ENCODE data around the gene UTP15.
A peak's percentile ranks its signal among the peaks of the same experiment; 100 is the strongest.

Gene UTP15

DNA sequence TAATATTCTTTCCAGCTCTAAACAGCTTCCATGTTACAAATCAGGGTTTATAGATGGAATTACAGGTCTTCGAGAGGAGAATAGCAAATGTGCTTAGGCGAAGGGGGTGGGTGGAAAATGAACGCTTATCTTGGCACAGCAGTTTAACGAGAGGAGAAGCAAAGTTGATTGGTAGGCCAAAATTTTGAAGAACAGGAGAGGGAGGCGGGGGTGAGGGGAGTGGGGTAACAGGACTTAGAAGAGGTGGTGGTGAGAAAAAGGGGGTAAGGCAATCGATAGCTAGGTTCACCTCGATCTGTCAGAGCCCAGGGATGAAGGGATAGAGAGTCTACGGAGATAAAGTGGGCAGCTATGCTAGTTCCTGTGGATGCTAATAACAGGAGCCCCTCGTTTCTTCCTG, 868 bp upstream of the UTP15 start:
- no peak for DNase-seq (ENCODE audit: low read depth)

DNA sequence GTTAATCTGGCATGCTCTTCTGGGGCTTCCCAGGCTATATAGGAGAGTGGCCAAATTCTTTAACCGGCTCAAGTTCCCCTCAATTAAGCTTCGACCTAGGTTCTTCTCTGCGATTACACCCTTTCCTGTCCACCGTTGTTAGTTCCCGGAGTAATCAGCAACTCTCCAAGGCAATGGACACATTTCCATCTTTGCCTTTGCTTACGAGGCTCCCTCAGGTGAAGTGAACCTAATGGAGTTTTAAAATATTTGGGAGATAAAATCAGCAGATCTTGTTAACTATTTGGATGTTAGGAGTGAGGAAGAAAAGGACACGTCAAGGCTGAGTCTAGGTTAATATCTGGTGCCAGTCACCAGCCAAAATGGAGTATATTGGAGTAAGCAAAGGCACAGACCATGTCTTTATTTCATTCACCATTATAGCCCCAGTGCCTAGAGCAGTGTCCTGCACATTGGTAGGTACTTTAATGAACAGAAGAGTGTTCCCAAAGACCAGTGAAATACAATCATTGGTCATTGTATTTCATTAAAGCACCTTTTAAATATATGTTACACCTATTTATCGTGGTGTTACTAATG, 515 bp downstream of the UTP15 start:
- DNase-seq (ENCODE audit: low read depth), result no peak

DNA sequence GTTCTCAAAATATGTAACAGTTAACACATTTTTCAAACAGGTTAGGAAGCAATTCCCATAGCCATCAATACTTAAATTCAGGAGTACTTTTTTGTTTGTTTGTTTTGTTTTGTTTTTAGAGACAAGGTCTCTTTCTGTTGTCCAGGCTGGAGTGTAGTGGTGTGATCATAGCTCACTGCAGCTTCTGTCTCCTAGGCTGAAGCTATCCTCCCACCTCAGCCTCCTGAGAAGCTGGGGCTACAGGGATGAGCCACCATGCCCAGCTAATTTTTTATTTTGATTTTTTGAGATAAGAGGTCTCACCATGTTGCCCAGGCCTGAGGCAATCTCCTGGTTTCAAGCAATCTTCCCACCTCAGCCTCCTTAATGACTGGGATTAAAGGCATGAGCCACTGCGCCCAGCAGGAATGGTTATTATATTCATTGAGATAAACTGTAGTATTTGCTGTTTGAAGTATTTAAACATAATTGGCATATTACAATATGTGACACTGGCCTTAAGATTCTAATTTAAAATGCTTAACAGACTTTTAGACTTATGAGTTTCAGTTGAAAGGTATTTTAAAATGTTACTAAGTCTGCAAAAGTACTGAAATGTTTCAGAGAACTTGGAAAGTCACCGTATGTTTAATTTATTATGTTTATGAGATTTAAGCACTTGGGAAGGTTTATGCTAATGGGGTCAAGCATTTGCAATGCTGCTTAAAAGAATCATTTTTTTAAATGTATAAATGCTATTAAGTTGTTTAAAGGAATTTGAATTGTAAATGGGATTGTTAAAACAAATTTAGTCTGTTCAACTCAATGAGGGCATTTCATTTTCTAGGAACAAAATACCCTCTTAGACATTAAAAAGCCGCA, 17.0 kb downstream of the UTP15 start:
- no peak for DNase-seq (ENCODE audit: low read depth)

DNA sequence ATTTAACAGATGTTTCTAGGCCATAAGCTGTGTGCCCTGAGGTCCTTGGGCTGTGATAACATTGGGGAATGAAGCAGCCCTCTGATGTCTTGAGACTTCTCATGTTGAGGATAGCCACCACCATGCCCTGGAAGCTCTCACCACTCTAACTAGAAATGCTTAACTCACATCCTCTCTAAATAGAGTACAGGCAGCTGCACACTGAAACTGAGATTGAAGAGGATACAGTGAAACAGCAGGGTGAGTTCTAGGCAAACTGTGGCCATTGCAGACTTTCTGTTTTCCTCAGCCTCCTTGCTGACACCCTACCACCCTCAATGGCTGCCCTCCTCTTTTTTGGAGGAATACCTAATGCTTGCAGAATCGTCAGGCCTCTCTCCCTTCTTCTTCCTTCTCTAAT, 22.4 kb downstream of the UTP15 start:
- DNase-seq (ENCODE audit: low read depth), result no peak

DNA sequence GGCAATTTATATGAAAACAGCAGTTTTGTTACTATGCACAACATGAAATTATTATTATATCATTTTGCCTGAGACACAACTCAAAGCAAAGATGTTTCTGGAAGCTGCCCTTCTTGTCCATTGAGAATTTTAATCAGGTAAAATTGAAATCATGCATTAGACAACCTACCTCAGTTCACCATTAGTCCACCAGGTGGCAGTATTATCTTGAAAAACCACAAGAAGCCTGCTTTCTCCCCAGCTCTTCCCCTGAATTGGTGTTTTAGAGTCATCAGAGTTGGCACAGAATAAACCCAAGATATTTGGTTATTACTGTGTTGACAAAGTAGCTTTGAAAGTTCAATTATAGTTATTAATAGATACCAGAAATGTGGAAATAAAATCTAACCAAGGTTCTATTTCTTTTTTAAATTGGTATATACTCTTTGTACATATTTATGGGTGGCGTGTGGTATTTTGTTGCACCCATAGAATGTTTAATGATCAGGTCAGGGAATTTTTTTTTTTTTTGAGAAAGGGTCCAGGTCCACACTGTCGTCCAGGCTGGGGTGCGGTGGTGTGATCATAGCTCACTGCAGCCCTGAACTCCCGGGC, 25.7 kb downstream of the UTP15 start:
- peak; percentile 81 for DNase-seq (ENCODE audit: low read depth)

DNA sequence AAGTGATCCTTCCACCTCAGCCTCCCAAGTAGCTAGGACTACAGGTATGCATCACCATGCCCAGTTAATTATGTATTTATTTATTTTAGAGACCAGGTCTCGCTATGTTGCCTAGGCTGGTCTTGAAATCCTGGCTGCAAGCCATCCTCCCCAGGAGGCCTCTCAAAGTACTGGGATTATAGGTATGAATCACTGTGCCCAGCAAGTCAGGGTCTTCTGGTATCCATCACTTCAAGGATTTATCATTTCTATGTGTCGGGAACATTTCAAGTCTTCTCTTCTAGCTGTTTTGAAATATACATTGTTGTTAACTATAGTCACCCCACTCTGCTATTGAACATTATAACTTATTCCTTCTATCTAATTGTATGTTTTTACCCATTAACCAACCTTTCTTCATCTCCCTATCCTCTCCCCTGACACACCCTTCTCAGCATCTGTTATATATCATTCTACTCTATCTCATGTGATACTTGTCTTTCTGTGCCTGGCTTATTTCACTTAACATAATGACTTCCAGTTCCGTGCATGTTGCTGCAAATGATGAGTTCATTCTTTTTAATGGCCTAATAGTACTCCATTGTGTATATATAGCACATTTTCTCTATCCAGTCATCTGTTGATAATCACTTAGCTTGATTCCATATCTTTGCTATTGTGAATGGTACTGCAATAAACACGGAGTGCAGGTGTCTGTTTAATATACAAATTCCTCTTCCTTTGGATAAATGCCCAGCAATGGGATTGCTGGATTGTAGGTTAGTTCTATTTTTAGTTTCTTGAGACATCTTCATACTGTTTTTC, 26.4 kb downstream of the UTP15 start:
- no peak for DNase-seq (ENCODE audit: low read depth)

DNA sequence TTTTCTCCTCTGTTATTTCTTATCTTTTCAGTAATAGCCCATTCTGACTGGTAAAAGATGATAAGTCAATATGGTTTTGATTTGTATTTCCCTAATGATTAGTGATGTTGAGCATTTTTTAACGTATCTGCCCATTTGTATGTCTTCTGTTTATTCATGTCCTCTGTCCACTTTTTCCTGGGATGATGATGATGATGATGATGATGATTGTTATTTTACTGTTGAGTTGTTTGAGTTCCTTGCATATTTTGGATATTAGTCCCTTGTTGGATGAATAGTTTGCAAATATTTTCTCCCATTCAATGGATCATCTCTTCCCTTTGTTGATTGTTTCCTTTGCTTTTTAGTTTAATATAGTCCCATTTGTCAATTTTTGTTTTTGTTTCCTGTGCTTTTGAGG, 27.0 kb downstream of the UTP15 start:
- peak; percentile 23 for DNase-seq (ENCODE audit: low read depth)

DNA sequence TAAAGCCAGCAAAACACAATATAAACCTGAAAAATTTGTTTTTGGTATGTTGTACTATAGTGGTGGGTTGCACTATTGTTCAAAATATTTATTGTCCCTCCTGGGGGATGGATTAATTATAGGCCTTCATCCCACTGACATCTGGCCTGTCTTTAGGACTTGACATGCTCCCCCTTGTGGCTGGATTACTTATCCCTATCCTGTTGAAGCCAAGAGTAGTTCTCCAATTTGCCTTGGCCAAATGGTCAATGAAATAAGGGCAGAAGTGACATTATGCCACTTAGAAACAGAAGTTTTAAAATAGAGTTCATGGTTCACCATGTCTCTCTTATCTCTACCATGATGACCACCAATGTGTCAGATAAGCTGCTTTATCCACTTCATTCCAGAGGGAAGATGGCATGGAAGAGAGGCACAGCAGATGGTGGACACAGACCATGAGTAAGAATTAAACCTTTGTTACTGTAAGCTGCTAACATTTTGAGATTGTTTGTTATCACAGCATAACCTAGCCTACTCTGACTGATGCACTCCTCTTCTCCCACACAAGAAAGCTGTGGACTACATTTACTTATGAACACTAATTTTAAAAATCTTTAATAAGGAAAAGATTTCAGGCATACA, 31.3 kb downstream of the UTP15 start:
- DNase-seq (ENCODE audit: low read depth), result no peak

DNA sequence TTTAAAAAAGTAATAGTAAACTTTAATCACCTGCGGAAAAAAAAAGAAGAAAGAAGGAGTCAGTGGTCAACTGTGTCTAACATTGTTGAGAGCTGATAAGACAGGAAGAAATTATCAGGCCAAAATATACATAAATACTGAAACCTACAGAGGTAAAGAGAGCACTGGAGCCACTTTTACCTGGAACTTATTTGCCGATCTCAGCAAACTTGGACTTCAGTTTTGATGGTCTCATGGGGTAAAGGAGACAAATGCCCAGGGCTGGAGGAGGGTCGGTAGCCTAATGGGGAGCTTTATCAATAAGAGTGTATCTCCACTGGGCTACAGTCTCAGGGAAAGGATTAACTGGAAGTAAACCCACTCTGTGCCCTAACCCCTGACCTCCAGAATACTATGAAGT, 33.8 kb downstream of the UTP15 start:
- DNase-seq (ENCODE audit: low read depth), result no peak

DNA sequence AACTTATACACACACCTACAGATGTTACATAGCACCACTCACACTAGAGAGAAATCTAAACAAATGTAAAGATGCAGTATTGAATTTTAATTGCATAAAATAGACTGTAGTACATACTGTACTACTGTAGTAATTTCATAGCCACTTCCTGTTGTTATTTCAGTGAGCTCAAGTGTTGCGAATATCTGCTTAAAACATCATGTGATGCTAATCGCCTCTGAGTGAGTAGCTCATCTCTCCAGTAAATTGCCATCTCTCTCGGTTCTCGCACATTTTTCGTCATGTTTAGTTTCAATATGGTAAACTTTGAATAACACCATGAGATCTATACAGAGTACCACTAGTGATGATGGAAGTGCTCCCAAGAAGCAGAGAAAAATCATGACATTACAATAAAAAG, 38.5 kb downstream of the UTP15 start:
- no peak for DNase-seq (ENCODE audit: low read depth)

DNA sequence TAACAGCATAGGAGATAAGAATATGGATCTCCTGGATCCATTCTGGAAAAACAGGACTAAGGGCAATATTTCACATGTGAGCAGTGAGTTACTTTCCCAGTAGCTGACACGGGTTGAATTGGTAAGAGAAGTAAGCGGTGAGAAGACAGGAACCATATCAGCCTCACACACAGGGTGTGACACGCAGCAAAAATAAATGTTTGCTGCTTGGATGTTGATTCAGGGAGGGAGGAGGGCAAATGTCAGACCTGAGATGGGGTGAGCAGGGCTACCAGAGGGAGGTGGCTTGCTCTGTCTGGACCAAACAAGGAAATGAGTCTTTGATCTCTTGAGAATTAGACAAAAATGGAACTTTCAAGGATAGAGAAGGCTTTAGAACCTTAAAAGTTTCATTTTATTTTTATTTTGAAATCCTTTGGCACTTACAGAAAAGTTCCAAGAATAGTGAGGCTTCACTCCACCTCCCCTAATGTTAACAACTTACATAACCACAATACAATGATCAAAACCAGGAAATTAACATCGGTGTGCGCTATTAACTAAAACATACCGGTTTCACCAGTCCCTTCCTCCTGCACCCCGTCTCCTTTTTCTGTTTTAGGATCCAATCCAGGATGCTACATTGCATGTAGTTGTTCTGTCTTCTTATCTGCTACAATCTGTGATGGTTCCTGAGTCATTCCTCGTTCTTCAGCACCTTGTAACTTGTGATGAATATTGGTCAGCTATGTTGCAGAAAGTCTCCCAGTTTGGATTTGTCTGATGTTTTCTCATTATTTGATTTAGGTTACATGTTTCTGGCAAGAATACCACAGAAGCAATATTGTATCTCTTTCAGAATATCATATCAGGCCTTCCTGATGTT, 39.9 kb downstream of the UTP15 start:
- DNase-seq (ENCODE audit: low read depth), result no peak

DNA sequence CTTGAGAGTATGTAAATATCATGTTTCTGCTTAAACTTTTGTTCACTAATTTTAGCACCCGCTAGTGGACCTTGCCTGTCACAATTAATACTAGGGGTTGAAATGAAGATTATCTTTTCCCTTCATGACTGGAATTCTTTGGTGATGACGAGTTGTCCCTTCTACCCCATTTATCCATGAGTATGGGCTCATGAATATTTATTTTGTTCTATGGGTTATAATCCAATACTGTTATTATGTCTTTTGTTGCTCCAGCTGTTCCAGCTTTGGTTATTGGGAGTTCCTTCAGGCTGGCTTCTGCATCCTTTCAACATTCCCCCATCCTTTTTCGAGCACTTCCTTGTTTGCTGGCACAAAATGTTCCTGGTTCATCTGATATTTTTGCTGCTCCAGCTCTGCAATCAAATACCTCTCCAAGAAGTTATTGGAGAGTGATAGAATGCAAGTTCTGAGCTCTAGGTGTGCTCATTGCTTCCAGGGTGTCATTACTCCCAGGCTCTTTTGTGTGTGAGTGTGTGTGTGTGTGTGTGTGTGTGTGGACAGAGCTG, 40.7 kb downstream of the UTP15 start:
- DNase-seq (ENCODE audit: low read depth), result no peak

DNA sequence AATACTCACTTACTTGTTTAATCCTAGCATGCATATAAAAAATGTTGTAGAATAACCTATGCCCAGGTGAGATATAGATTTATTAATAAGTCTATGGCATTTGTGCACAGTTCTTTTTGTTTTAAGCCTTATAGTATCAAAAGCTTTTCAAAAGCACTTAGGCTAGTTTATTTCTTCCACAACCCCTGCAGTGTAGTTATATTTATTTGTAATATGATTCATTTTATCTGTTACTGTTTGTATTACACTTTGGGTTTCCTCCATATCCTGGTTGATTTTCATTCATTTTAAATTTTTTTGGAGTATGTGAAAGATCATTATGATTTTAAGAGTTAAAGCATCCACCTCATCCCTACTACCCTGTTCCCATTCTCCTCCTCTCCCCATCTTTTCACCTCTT, 41.7 kb downstream of the UTP15 start:
- no peak for DNase-seq (ENCODE audit: low read depth)

DNA sequence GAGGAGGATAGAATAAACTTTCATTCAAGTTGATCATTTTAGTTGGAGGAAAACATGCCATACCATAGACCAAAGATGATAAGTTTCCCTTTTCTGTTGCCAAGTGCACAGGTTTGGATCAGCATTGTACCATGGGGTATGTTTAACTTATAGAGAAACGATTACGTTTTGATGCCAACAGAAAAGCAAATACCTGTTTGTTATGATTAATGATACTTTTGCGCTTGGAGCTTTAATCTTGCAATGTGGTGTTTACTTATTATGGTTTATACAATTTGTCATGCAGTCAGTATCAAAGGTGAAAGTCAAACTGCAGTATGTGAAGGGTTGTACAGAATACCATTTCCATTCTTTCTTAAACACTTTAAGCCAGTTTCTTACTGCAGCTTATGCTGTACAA, 47.3 kb downstream of the UTP15 start:
- no peak for DNase-seq (ENCODE audit: low read depth)

DNA sequence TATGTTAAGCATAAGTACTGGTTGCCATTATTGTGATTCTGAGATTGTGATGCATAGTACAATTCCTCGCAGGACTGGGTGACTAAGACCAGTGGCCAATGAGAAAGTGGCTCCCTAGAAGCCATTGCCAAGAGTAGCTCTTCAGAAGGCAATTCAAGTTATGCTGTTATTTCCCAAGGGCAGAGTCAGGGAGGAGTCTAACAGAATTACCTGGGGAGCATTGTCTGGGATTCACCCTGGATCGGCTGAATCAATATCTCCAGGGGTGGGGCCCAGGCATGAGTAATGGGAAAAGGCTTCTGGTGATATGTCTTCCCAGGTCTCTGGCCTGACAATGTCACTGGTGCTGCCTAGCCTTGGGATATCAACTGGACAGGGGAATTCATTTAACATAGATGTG, 49.5 kb downstream of the UTP15 start:
- no peak for DNase-seq (ENCODE audit: low read depth)

DNA sequence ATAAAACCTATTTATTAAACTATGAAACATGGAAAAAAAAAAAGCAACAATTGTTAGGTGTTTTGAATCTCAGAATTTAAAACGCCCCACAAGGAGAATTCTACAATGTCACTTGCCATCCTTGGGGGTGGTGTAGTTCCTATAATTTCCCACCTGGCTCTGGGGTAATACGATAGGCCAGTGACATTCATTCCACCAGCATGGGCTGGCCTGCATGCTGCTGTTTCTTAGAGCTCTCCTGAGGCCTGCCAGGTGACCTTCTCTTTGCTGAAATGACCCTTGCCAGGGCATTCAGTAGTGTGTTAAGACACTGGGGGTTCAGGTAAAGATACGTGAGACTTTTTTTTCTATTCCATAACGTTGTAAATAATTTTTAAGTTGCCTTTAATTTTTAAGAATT, 50.4 kb downstream of the UTP15 start:
- DNase-seq (ENCODE audit: low read depth), result no peak

DNA sequence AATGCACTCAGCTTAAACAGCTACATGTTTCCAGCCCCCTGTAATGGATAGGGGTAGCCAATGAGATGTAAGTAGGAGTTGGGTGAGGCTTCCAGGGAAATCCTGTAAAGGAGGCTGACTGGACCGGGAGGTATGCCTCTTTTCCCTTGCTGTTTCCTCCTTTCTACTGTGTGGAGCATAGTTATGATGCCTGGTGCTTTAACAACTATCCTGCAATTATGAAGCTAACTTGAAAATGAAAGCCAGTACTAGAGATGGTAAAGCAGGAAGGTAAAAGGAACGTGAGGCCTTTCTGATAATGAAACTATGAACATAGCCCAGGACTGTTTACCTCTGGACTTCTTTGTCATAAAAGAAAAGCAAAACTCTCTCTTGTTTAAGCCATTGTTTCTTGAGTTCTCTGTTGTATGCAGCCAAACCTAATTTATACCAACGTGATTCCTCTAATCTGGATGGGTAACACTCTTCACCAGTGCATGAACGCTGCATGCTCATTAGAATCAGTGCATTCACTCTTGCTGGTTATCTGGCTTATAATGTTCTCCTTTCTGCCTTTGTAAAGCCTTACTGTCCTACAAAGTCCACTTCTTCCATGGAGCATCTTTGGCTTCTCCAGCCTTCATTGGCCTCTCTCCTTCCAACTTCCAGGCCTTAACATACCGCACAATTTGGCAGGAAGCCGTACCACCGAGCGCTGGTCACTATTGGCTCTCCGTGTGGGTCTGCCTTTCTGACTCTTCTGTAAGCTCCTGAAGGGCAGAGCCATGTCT, 52.2 kb downstream of the UTP15 start:
- no peak for DNase-seq (ENCODE audit: low read depth)

DNA sequence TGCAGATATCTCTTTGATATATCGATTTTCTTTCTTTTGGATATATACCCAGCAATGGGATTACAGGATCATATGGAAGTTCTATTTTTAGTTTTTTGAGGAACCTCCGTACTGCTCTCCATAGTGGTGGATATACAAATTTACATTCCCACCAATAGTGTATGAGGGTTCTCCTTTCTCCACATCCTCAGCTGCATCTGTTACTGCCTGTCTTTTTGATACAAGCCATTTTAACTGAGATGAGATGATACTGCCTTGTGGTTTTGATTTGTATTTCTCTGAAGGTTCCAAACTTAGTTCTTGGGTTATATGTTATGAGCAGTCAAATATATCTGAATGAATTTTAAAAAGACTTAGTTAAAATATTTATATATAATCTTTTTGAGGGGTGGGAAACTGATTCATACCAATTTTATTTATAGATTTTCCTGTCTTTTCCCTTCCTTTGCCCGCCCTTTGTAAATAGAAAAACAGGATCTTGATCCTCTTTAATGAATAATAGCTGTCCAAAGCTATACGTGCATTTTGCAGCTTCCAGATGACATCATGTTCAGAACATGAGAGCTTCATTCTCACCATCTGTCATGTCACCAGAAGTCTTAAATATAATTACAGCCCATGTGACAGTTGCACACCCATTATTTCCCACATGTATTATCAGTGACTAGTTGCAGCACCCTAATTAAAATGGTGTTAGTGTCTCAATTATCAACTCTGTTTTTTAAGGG, 54.2 kb downstream of the UTP15 start:
- DNase-seq (ENCODE audit: low read depth), result no peak

DNA sequence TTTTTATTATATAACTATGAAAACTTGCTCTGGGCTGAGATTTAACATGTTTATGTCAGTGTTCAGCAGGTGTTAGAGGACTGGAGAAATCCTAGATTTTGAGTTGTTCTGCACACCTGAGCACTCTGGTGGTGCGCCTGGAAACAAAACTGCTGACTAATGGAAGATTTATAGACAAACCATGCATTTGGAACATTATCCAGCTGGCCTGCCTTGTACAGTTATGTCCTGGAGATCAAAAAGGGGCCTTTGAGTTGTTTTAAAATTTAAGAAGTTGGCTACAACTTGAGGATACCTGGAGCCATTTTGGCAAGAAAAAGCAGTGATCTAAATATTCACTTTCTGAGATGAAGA, 54.8 kb downstream of the UTP15 start:
- no peak for DNase-seq (ENCODE audit: low read depth)

DNA sequence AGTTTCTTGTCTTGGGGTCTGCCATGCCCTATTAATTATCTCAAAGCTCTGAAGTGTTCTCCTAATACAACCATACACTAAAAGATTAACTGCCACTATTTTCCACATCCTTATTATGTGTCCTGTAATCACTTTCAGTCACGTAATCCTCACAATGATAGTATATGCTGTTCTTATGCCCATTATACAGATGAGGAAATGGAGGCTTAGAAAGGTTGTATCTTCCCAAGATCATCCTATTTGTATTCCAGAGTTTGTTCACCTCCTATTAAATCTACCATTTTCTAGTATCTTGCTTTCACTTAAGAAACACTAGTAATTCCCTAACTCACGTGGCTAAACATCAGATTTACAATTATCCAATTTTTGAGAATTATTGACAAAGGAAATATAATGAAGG, 57.5 kb downstream of the UTP15 start:
- DNase-seq (ENCODE audit: low read depth), result no peak
